ENCODE measurements around the gene NT5C1A.

NT5C1A gene

DNA sequence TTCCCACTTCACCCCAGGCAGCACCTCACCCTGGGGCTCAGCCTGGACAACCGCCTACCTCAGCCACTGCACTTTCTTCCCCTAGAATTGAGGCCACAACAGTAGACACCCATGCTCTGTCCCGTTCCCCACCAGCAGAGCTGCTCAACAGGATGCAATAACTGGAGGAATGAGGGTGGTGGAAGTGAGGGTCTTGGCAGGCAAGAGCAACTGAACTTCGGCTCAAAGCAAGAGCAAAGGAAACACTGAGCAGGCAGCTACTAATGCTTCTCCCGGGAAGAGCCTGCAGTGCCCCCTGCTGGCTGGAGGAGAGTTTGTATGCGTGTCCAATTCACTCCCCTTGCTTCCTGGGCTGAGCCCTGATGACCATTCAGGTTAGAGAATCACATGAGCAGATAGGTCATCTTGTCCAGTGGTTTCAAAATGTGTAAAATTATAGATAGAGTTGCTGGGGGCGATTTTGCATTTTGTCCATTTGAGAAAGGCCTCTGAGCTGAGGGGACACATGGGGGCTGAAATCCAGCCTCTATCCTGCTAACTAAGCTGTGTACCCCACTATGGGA lies 13.9 kb downstream of the NT5C1A start:
- peak; percentile 78 for DNase-seq

DNA sequence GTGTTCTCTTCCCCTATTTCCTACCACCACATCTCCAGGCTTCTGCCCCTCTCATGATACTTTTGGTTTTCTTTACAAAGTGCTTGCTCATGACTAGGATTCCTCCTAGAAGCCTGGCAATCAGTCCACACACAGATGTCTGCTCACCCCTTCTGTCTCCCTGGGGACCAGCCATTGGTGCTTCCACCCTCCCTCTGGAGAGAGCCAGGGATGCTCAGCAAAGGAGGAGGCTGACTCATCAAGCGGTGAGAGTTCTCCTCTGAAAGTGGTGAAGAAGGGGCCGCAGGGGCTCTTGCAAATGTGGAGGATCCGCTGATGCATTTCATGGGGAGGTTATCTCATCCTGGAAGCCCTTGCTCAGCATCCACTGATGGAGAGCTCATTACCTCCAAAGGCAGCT lies 14.5 kb downstream of the NT5C1A start:
- no peak for DNase-seq

- DNase-seq, result no peak
Measured at GRCh38 chr1:39656391-39656790, 15.5 kb downstream of the NT5C1A start.

GRCh38 chr1:39655578-39656268 lies 16.2 kb downstream of the NT5C1A start:
- DNase-seq, result no peak

- no peak for DNase-seq
Measured at GRCh38 chr1:39654291-39654690, 17.6 kb downstream of the NT5C1A start.

GRCh38 chr1:39653546-39654031 lies 18.3 kb downstream of the NT5C1A start:
- DNase-seq, result peak; percentile 75

- DNase-seq, result no peak
Measured at GRCh38 chr1:39652554-39652953, 19.4 kb downstream of the NT5C1A start.

DNA sequence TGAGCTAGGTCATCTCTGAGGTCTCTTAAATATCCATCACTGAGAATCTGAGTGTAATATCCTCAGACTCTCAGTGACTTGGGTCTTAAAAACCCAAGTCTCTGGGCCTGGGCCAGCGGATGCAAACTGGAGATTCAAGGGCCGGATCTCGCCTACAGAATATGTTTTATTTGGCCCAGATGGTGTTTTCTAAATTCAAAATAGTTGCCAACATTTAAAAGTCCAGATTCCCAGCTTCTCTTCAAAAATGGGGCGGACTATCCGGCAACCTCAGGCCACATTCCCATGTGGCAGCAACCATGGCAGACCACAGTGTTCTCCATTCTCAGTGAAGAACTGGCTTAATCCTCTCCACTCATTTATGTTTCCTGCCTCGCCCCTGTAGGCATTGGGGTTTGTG lies 19.8 kb downstream of the NT5C1A start:
- no peak for DNase-seq

GRCh38 chr1:39650431-39650830 lies 21.5 kb downstream of the NT5C1A start:
- no peak for DNase-seq

DNA sequence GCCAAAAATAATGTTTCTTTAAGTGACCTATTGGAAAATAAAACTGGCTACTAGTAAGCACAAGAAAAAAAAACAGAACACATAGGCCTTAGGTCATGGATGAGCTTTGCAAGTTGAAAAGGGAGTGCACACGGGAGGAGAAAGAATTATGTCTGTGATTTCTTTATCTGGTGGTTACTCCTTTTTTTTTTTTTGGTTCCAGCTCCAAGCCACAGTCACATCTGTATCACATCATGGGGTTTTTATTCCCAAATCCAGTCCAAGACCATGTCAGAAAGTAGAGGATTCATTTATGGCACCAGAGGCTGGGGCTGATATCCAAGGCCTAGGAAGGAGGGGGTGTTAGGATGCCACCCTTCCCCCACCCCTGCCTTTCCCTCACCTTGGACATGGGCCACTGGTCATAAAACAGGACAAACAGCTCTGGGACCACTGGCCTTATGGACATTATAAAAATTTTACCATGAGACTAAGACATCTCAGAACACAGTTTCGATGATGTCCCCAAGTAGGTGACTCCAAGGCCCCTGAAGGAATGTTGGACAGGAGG lies 22.2 kb downstream of the NT5C1A start:
- no peak for DNase-seq

DNA sequence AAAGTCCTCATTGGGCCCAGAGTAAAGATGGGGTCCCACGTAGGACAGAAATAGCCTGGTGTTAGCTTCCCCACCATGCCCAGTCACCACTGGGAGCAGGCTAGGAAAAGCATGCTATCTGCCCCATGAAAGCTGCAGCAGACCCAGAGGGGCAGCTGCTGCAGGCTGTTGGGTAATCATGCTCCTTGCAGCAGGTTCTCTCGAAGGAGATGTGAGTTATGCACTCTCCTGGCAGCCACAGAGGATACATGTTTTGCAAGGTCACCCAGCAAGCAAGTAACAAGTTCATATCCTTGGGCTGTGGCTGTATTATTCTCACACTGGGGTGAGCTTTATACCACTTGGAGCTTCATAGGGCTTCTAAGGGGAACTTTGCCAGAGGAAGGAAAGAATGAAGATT lies 23.4 kb downstream of the NT5C1A start:
- no peak for DNase-seq

DNA sequence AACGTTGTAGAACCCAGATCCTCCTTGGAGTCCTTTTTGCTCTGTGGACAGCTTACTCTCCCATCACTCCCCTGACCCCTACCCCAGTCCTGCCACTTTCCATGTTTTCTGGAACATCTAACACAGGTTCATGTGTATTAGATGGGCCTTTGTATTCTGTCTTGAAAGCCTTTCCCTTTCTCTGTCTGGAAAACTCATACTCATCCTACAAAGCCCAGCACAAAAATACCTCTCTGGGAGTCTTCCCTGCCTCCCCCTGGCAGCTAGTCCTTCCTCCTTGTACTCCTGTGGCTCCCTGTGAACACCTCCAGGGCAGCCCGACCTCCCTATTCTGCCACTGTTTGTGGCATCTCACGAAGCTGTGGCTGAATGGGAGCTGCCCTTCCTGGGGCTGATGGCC lies 24.7 kb downstream of the NT5C1A start:
- no peak for DNase-seq

DNA sequence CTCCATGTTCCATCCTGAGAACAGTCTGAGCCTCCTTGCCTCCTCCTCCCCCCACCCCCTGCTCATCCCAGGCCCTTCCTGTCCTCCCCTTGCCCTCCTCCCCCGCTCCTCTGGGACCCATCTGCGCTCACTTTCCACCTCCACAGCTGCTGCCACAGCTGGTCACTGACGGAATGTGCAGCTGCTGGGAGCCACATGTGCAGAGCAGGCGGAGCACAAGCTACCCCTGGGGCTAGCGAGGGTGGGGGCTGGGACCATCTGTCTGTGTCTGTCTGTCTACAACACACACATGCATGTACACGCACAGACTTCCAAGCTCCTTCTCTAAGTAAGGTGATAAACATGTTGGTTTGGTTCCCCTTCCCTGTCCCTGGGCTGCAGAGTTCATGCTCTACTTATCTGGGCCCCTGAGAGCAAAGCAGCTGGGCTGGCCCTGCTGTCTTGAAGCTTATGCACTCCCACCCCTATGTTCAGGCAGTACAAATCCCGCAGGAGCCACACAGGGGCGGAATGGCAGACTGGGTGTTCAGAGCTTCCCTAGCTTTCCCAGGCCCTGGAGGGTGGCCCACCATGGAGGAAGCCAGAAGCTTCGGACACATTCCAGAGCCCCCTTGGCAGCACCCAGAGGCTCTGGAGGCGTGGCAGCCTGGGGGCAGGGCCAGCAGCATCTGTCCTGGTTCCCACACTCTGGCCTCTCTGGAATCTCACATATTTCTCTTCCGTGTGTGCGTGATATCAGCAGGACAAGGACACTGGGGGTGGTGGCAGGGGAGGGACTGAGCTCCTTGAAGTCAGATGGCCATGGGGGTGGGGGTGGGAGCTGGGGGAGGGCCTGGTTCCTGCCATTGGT lies 25.4 kb downstream of the NT5C1A start:
- DNase-seq, result no peak

DNA sequence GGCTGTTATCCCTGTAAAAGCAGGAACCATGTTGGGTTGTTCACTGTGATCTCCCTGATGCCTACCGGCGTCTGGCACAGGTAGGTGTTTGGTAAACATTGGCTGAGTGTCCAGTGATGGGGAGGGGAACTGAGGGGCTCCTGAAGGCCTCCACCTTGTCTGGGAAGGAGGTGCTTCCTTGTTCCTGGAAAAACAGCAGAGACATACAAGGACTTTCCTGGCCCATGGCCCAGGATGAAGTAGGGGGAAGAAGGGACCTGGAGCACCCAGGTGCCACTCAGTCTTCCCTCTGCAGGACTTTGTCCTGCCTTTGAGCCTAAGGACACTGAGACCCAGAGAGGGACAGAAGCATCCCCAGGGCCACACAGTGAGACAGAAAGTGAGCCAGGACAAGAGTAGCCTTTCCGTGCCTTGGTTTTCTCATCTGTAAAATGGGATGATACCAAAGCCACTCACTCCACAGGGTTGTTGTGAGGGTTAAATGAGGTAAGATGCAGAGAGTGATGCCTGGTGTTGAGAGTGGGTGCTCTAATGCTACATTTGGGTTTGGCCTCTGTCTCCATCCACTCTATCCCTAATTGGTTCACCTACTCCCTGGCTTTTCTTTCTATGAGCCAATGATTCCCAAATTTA lies 26.4 kb downstream of the NT5C1A start:
- DNase-seq, result no peak

DNA sequence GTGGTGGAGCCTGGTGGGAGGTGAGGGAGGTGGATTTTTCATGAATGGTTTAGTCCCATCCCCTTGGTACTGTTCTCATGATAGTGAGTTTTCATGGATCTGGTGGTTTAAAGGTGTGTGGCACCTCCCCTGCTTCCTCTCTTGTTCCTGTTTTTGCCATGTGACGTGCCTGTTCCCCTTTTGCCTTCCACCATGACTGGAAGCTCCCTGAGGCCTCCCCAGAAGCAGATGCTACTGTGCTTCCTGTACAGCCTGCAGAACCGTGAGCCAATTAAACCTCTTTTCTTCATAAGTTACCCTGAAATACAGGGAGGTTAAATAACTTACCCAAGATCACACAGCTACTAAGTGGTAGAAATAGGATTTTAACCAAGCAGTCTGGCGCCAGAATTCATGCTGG lies 28.2 kb downstream of the NT5C1A start:
- no peak for DNase-seq

DNA sequence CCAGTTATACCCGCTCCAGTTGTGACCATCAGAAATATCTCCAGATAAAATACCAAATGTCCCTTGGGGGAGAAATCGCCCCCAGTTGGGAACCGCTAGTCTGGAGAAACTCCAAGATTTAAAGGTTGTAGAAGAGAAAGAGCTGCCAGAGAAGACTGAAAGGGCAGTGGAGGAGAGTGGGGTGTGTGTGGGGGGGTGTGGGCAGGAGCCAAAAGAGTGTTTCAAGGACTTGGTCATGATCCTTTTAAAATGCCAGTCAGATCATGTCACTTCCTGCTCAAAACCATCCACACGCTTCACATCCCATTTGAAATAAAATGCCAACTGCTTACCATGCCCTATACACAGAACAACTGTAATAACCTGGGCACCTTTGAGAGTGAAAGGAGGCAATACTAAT lies 29.1 kb downstream of the NT5C1A start:
- DNase-seq, result no peak

GRCh38 chr1:39640861-39641260 lies 31.0 kb downstream of the NT5C1A start:
- no peak for DNase-seq

DNA sequence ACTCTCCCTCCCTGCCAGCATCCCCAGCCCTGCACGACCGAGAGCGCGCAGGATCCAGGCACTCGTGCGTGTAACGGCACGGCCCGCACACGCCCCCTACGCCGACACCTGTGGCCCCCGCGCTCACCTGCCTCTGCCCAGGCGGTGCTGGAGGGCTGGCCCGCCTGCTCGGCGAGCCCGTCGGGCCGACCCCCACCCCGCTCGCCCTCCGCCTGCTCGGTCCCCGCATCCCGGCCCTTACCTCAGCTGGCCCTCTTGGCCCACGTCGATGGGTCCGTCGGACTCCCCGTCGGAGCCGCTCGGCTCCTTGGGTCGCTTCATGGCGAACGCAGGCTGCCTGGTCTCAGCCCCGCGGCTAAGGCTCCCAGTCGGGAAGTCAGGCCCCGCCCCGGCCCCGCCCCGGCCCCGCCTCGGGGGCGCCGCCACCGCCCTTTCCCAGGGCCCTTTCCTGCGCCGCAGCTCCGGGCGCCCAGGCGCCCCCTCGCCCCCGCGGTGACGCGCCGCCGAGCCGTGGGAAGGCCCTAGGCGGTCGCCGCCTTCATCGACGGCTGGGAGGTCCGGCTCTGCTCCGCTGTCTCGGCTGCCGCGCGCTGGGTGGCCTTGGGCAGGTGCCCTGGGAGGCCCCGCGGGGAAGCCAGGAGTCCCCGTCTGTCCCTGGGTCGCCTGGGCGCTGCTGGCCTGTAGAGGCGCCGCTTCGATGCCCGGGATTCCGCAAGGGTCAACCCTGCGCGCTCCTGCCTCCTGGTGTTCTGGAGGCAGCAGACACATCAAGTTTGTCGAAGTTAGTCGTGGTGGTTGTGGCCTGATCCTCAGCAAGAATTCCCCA lies 32.4 kb downstream of the NT5C1A start, which contains the start of gene HEYL:
Gene HEYL (minus strand): TSS at position 339 of the 826 bp plus-strand sequence. CDS start 18 bp downstream, at position 321.
- peak; percentile 48 for DNase-seq

DNA sequence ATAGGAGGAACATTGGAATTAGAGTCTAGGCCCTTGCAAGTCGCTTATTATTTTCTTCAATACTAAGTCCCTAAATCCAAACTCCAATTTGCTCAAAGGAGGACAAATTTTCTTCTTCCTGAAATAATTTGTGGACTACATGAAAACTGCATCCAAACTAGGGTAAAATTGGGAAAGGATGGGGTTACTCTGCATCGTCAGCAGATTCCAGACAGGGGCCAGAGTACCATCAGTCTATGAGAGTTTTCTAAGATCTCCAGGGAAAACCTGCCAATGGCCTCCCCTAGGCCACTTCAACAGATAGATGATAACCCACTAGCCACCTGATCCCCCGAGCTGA lies 33.0 kb downstream of the NT5C1A start:
- DNase-seq, result no peak

GRCh38 chr1:39637361-39637760 lies 34.5 kb downstream of the NT5C1A start:
- no peak for DNase-seq

DNA sequence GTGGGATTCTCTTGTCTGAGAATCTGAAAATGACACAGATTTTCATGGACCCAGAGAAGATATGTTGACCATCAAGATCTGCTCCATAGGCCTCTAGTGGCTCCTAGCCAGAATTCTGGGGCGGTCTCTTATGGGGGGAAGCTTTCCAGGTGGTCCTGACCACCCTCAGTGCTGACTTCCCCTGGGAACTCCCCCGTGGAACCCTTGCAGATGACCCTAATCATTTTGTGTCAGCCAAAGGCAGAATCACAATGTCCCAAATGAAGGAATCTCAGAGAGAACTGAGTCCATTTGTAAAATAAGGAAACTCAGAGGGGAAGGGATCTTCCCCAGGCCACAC lies 36.1 kb downstream of the NT5C1A start:
- DNase-seq, result no peak

- DNase-seq, result no peak
Measured at GRCh38 chr1:39635205-39635870, 36.6 kb downstream of the NT5C1A start.

Data from hematopoietic multipotent progenitor cell treated with erythropoietin and hydrocortisone succinate and interleukin-3 and kit ligand, for 8 days (in vitro differentiated cells).